LHCN-M2 (cell line): Measurements from ENCODE around the gene SRSF3. TPM values are rescaled to one million over a fixed set of nuclear protein-coding genes. Genes with fewer than 3 reads are reported as not detected.
A peak's percentile ranks its signal among the peaks of the same experiment; 100 is the strongest.
"Not testable (repeated sequence)": the region's sequence is repeated elsewhere in the genome, so short reads cannot be mapped to it uniquely, and the experiment has no call there.

Experiments
- DNase-seq: peaks from one replicate; pipeline ENCODE4 v3.0.0-alpha.2; 2012; ENCODE audit warnings: low read depth
- total RNA-seq: library from RNA; depleted of rRNA; stranded (reverse); fragments of >200 nt; gene quantifications from 2 replicates; pipeline ENCODE4 v1.2.3, GENCODE V29; 2014

SRSF3 gene
- total RNA-seq, 1 experiment from 2014 or later: 181 TPM

GRCh38 chr6:36574679-36575078 lies 19.5 kb upstream of the SRSF3 start:
- no peak for DNase-seq

- DNase-seq: no peak
Measured at GRCh38 chr6:36576578-36576977, 17.6 kb upstream of the SRSF3 start.

DNA sequence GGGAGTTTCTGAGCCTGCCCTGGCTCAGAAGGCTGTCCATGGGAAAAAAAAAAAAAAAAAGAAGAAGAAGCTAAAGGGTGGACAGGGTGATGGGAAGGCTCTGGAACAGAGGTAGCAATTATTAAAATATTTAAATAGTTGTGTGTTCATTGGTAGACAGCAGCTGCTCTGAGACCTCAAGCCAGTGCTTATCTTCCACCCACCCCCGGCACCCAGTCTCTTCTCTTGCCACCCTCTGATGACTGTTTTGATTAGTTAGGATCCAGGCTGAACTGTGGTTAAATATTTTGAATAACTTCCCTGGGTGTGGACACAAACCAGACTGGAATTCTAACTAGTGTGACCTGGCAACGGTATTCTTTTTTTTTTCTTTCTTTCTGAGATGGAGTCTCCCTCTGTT lies 16.9 kb upstream of the SRSF3 start:
- peak; percentile 95 for DNase-seq

- DNase-seq: no peak
Measured at GRCh38 chr6:36578030-36578429, 16.1 kb upstream of the SRSF3 start.

DNA sequence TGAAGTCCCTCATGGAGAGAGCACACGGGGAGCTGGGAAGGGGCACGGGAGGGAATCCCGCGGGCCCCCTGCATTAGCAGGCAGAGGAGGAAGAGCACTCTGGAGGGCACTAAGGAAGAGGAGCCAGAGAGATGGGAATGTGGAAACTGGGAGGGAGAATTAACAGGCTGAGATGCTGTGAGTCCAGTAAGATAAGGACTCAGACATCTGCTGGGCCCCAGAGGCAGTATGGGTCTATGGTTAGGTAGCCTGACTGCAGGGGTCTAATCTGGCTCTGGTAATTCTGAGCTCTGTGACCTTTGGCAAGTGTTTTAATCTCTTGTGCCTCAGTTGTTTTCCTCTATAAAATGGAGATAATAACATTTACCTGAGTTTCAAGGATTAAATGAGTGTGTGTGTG lies 15.7 kb upstream of the SRSF3 start:
- no peak for DNase-seq

- DNase-seq: no peak
Measured at GRCh38 chr6:36580184-36580526, 14.0 kb upstream of the SRSF3 start.

GRCh38 chr6:36581716-36582115 lies 12.4 kb upstream of the SRSF3 start:
- DNase-seq: no peak

DNA sequence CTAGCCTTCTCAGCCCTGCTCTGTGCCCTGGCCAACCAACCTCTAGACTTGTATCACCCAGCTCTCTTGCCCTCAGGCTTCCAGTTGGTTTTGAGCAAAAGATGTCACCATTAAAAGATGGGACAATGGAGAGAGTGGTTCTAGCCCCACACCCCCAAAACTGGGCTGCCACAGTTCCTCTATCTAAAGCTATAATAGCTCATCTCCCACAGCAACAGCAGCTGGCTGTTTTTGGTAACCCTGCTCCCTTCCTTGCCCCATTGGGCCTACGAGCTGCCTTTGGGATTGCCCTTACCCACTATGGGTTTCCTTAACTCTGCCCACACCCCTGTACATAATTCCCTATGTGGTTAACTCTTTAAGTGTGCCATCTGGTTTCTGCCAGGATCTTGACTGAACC lies 7.6 kb upstream of the SRSF3 start:
- no peak for DNase-seq

DNA sequence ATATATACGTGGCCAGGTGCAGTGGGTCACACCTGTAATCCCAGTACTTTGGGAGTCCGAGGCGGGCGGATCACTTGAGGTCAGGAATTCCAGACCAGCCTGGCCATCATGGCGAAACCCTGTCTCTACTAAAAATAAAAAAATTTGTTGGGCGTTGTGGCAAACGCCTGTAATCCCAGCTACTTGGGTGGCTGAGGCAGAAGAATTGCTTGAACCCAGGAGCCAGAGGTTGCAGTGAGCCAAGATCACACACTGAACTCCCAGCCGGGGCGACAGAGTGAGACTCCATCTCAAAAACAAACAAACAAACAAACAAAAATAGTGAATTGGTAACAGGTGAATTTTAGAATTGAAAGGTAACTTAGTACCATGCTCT lies 5.1 kb upstream of the SRSF3 start:
- DNase-seq: not testable (repeated sequence)

DNA sequence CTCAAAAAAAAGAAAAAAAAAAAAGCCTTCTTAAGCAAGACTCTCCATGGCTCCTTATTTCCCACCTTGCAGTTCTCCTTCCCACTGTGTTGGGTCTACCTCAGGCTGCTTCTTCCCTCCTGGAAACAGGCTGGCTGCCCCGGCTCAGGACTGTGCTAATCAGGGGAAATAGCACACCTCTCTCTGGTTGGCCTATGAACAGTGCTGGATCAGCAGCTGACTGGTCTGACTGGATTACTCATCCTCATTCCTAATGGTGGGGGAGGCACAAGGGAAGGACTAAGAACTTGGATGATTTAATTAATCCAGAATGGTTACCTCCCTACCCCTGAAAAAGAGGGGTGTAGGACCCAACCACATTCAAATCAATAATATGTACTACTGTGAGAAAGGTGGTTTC lies 3.9 kb upstream of the SRSF3 start:
- DNase-seq: peak; percentile 74

DNA sequence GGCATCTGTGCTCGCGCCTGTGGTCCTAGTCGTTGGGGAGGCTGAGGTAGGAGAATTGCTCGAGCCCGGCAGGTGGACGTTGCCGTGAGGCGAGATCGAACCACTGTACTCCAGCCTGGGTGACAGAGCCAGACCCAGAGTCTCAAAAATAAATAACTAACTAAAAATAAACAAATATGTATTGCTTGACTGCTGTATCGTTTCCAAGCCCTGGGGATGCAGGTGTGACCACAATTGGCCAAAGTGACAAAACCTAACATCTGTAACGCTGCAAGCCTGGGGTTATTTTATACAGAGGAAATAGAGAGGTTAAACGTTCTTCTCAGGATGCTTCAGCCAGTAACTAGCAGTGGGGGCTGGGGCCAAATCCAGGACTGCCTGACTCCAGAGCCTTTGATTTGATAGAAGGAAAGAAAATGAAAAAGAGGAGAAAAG lies 1.9 kb upstream of the SRSF3 start:
- no peak for DNase-seq

DNA sequence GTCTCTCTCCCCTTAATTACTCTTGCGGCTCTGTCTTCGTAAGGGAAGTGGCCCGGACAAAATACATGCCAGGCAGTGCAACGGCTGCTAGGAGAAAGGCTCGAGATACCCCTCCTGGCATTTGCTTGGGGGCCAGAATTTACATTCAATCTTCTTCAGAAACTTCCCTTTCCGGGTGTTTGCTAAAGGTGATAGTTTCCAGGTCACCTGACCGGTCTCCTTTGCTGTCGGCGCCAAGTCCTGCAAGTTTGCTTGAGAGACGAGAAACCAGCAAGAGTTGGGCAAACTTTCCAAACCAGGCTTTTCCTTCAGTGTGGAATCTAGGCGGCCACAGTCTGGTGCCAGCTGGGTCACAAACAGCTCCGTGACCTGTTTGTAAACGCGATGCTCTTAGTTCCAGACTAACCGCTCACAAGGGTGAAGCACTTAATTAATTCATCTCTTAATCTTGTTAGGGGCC lies 563 bp upstream of the SRSF3 start:
- no peak for DNase-seq

GRCh38 chr6:36594816-36595643 lies 868 bp downstream of the SRSF3 start:
- peak; percentile 56 for DNase-seq

DNA sequence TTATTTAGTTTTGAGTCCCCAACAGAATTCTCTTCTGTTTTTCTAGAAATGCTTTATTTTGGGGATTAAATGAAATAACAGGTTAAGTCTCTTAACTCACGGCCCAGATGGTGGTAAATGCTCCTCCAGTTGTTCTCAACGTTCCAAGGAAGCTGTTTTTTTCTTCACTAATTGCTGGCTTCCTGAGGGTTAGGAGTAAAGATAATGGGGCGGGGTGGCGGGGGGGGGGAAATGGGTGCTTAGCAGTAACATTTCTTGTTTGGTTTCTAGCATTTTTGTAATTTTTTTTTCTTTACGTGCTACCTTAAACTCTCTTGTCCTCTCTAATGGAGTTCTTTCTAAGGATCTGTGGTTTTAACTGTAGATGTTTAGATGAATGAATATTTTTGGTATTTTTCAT lies 2.2 kb downstream of the SRSF3 start:
- no peak for DNase-seq

- no peak for DNase-seq
Measured at GRCh38 chr6:36597775-36598174, 3.6 kb downstream of the SRSF3 start.

DNA sequence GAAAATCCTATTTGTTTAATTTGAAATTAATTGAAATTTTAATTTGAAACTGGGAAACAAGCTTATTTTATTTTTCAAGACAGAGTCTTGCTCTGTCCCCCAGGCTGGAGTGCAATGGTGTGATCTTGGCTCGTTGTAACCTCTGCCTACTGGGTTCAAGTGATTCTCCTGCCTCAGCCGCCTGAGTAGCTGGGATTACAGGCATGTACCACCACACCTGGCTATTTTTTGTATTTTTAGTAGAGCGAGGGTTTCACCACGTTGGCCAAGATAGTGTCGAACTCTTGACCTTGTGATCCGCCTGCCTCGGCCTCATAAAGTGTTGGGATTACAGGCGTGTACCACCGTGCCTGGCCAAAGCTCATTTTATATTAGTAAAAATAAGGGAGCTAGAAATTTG lies 4.2 kb downstream of the SRSF3 start:
- DNase-seq: no peak

DNA sequence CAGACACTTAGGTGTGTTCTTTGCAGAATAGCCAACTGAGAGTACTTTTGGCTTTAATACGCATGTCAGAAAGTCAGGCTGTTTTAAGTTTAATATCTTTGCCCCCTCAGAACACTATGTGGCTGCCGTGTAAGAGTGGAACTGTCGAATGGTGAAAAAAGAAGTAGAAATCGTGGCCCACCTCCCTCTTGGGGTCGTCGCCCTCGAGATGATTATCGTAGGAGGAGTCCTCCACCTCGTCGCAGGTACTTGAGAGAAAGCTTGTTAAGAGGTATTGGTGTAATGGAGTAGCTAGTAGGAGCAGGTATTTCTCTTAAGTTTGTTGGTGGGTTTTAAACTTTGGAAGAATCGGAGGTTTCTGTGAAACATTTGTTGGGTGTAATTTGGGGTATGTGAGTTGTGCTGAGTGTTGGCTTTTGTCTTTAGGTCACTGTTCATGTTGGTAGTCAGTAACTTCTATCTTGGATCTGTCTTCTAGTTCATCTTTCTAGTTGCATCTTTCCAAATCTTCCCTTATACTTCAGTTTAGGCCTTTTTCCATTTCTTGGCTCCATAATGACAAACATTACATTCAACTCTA lies 4.7 kb downstream of the SRSF3 start:
- no peak for DNase-seq

DNA sequence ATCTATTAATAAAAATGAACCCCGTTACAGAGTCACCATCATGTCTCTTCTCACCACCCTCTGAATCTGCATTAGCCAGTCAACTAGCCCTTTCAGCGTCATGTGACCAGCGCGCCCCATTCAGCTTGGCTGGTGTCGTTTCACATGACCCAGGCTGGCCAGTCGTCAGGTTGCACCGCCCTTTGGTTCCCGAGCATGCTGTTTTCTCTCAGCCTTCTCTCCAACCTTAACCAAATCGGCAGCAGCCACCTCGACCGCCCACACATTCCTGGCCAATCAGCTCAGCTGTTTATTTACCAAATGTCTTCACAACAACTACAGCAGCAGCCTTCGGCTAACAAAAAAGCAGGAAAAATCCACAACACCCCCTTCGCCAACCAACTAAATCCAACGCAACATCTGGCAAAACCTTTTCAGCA lies 5.6 kb downstream of the SRSF3 start:
- DNase-seq: peak; percentile 67

GRCh38 chr6:36600564-36601146 lies 6.5 kb downstream of the SRSF3 start:
- DNase-seq: no peak

DNA sequence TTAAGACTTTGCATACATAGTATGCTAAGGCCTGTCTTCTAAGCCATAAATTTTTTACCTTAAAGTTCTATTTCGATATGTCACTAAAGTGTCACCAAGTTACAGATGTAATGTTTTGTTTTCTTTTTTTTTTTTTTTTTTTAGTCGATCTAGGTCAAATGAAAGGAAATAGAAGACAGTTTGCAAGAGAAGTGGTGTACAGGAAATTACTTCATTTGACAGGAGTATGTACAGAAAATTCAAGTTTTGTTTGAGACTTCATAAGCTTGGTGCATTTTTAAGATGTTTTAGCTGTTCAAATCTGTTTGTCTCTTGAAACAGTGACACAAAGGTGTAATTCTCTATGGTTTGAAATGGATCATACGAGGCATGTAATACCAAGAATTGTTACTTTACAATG lies 7.7 kb downstream of the SRSF3 start:
- DNase-seq: not testable (repeated sequence)

- no peak for DNase-seq
Measured at GRCh38 chr6:36603222-36604089, 9.3 kb downstream of the SRSF3 start.
